HG03565 (cell line): ENCODE results near the gene SUMF1.

Experiments used
- ATAC-seq: cut with Tn5 transposase; IDR thresholded peaks from one replicate; pipeline ENCODE4 v1.9.1; 2021; ENCODE audit warnings: mild to moderate bottlenecking, moderate library complexity; ENCODE audit not compliant: unreplicated experiment

Gene SUMF1

GRCh38 chr3:4497843-4498324, 30.8 kb upstream of the SUMF1 start:
- ATAC-seq = no peak

GRCh38 chr3:4497005-4497692, 30.1 kb upstream of the SUMF1 start:
- no peak for ATAC-seq

DNA sequence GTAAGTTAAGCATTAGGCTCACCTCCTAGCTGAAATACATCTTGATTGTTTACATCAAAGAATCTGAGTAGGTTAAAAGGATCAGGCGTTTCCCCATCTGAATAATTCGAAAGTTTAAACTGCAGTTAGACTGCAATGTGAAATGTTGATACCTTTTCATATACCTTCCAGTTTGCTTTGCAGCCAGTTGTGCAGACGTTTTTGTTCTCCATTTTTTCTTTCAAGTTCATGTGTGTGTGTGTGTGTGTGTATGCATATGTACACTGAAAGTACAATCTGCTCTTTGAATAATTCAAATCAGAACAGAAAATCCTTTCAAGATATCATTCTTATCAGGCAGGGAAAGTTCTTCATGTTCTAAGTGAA, 29.0 kb upstream of the SUMF1 start:
- ATAC-seq = no peak

GRCh38 chr3:4495294-4496086, 28.4 kb upstream of the SUMF1 start:
- ATAC-seq = no peak

GRCh38 chr3:4494895-4495264, 27.8 kb upstream of the SUMF1 start:
- peak; percentile 20 for ATAC-seq

GRCh38 chr3:4493941-4494894, 27.1 kb upstream of the SUMF1 start:
- ATAC-seq = no peak

DNA sequence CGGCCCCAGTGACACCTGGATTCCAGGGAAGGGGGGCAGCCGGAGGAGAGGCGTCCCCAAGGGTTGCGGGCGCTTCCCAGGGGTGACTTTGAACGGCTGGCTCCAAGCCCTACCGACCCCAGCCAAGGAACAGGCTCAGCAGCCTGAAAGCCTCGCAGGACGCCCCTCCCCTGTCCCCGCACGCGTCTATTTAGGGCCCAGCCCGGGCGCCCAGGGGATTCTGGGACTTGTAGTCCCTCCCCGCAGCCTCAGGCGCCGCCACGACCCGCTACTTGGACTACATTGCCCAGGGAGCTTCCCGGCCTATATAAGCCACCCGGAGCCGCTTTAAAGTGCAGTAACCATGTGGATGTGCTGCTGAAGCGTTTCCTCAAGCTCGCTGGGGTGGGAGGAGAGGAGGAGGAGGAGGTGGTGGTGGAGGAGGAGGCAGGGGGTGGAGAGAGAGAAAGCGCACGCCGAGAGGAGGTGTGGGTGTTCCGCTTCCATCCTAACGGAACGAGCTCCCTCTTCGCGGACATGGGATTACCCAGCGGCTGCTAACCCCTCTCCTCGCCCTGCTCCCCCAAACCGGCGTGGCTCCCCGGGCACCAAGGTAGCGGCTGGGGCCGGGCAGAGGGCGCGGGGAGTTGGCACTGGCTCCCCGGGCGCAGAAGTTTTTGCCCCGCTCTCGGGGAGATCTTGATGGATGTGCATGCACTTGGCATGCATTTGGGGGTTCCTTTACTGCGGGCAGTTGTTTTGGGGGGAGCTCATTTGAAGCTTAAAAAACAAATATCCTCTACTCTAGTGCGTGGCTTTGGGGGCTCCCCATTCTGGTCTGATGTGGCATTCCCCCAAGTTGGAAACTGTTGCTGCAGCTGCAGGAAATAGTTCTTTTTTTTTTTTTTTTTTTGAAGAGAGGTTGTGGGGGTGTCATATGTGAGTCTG, 26.2 kb upstream of the SUMF1 start, which contains the start of gene ITPR1:
TSS of gene ITPR1 (plus strand) at position 335 of the 927 bp plus-strand sequence. CDS start 23,144 bp downstream, outside the sequence.
- peak; percentile 88 for ATAC-seq

DNA sequence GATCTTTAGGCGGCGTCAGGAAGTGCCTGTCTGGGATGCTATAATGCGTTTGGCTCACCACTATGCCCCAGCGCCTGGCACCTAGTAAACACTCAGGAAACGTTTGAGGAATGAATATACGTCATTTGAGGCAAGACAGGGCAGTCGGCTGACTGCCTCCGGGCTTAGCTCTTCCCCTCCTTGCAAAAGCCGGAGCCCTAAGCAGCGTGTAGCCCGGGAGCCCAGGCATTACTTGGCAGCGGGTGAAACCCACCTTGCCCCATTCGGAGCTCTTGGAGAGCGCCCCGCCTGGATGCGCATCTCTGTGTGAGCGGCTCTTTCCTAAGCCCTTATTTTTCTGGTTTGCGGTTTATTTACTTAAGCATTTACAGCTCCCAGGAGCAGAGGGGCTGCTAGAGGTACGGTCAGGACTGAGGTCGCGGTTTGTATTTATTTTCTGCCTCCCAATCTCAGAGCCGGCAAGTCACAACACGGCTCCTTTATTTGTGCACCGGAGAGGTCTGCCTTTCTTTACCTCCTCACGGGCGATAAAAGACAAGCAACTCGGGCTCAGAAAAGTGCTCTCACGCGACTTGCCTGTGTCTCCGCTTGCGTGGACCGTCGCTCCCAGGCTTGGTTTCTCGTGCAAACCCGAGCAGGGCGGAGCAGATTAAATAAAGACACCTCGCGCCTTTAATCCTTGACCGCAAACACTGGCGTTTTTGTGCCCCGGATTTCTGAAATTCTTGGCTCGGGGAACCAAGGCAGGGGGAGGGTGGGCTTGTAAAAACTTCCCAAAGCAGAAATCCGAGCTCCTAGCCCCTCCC, 25.3 kb upstream of the SUMF1 start:
- no peak for ATAC-seq

GRCh38 chr3:4491855-4492207, 24.8 kb upstream of the SUMF1 start:
- ATAC-seq = no peak

- no peak for ATAC-seq
Measured at GRCh38 chr3:4478261-4478660, 11.2 kb upstream of the SUMF1 start.

GRCh38 chr3:4476496-4476895, 9.4 kb upstream of the SUMF1 start:
- no peak for ATAC-seq

DNA sequence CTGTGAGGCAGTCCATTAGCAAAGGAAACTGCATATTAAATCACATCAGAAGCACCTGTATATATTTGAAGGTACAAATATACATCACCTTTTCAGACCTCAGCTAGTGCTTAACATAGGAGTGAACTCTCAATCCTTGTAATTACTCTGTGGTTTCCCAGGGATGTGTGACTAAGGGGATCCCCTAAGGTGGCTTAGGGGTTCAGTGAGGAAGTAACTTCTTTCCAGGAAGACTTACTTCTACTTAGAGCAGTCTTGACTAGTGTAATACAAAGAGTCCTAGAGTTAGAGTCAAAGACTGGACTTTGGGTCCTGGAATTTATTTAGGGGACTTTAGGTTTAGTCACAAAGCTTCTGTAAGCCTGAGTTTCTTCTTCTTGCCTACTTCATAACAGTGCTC, 8.7 kb upstream of the SUMF1 start:
- no peak for ATAC-seq

- ATAC-seq = peak; percentile 55
Measured at GRCh38 chr3:4474683-4475490, 7.8 kb upstream of the SUMF1 start.

- no peak for ATAC-seq
Measured at GRCh38 chr3:4472766-4473165, 5.7 kb upstream of the SUMF1 start.

- no peak for ATAC-seq
Measured at GRCh38 chr3:4472312-4472711, 5.2 kb upstream of the SUMF1 start.

- no peak for ATAC-seq
Measured at GRCh38 chr3:4471907-4472306, 4.8 kb upstream of the SUMF1 start.

- no peak for ATAC-seq
Measured at GRCh38 chr3:4467522-4467867, 426 bp upstream of the SUMF1 start.

GRCh38 chr3:4464576-4464975, 2.5 kb downstream of the SUMF1 start:
- no peak for ATAC-seq
